Activated T-cell treated with anti-CD3 and anti-CD28 coated beads for 4 hours (primary cell): ENCODE measurements around the gene AUTS2.

ENCODE experiments used
- DNase-seq: peaks from one replicate; pipeline ENCODE4 v3.0.0-alpha.2; 2020

AUTS2 gene

DNA sequence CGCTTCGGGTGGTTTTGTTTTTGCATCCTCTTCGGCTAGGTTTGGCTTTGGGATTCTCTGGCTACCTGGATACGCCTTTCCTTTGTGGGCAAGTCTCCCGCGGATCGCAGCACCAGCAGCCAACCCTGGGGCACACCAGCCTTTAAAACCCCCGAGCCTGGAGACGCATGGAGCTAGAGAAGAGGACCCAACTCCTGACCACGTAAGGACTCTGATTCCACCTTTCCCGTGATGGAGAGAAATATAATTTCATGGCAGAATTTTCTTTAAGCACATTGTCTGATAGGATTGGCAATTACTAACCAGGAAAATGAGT is 998.3 kb downstream of the AUTS2 start:
- no peak for DNase-seq

DNA sequence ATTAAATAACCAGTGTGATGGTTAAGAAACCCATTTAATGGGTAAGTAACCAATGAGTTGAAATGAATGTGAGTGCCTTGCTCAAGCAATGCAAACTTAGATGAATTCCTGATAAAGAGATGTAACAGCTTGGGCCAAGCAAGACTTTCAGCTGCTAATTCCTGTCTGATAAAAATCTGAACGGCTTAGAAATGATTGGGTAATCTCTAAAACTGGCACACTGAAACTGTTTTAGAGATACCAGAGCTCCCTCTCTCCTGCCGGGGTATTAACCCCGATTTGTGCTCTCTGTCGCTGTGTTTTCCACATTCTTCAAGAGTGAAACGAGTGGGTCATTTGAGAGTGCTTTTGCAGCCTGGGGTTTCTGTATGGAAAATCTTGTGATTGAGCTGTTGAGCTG is 998.8 kb downstream of the AUTS2 start:
- DNase-seq, result no peak

DNA sequence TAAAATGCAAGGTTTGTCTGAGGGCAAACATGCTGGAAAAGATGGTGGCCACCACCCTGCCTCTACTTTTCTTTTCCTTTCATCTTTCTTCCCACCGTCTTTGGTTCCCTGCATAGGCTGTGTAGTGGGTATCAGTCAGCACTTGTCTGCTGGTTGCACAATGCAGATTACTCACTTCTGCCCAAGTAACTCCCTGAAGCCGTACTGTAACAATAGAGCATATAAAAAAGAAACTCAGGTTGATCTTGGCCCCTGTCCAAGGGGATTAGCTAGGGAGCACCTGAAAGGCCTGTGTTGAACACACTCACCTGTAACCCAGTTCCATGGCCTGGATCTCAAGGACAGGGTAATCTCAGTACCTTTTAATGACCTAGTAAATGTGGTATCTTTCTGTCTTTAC is 1000.7 kb downstream of the AUTS2 start:
- DNase-seq, result no peak

DNA sequence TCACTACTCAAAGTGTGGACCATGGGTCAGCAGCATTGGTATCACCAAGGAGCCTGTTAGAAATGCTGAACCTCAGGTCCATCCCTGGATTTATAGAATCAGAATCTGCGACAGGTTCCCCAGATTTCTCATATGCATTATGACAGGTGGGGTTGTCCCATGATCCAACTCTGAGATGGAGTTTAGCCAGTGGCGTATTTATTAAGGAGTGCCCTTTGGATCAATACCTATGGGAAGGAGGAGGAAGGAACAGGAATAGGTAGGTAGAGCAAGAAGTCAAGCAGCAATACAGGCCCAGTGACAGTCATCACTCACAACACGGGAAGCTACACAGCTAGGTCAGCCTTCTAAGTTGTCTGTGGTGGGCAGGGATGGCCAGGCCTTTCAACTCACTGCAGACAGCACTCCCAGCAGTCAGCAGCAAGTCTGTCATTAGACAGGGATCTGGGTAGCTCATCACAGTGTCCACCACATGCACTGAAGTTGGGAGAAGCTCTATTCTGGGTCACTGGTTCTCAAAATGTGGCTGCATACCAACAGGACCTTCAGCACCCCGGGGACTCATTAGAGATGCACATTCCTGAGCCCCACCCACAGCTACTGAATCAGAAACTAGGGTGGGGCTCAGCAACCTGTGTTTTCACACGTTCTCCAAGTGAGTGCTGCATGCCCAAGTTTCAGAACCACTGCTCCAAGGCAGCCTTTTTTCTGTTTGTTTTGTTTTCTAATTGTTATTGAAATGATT is 1001.3 kb downstream of the AUTS2 start:
- no peak for DNase-seq

DNA sequence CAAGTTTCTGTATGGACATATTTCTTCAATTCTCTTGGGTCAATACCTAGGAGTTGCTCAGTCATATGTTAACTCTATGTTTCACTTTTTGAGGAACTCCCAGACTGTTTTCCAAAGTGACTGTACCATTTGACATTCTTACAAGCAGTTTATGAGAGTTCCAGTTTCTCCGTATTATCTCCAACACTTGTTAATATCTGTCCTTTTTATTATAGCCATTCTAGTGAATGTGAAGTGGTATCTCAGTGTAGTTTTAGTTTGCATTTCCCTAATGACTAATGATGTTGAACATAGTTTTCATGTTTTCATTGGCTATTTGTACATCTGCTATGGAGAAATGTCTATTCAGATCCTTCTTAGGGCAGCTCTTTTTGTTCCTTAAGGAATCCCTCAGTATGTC is 1002.7 kb downstream of the AUTS2 start:
- no peak for DNase-seq

DNA sequence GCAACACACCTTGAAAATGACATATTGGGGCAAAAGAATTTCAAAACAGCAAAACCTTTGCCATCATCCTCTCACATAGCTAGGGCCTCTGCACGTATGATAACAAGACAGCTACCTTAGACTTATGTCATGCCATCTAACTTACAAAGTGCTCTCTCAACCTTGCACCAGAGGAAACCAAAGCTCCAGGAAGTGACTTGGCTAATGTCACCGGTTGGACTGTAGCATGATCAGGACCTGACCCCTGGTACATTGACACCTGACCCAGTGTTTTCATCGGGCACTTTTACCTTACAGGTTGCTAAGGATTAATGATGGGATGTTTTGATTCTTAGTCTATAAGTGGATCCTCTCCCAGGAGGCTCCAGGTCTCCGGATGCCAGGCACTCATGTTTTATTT is 1003.8 kb downstream of the AUTS2 start:
- no peak for DNase-seq

- DNase-seq, result no peak
These were observed 1009.0 kb downstream of the AUTS2 start for GRCh38 chr7:70607281-70607680.

- DNase-seq, result no peak
These were observed 1009.5 kb downstream of the AUTS2 start for GRCh38 chr7:70607759-70608158.

GRCh38 chr7:70608229-70608628 is 1010.0 kb downstream of the AUTS2 start:
- DNase-seq, result no peak

DNA sequence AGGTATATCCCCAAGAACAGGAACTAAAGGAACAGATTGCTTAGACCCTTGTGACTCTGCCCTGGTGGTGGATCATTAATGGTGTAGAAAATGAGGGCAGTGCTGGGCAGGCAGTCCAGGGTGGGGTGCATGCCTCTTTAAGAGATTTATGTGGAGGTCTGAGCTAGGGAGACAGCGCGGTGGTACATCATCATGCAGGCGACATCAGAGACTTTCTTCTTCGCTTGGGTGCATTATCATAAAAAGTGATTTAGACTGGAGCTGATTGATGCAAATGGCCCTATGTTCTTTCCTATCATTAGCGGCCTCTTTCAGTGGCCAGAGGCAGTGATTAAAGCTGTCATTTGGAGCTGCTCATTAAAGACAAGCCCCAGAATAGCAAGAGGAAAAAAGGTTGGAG is 1014.5 kb downstream of the AUTS2 start:
- no peak for DNase-seq

DNA sequence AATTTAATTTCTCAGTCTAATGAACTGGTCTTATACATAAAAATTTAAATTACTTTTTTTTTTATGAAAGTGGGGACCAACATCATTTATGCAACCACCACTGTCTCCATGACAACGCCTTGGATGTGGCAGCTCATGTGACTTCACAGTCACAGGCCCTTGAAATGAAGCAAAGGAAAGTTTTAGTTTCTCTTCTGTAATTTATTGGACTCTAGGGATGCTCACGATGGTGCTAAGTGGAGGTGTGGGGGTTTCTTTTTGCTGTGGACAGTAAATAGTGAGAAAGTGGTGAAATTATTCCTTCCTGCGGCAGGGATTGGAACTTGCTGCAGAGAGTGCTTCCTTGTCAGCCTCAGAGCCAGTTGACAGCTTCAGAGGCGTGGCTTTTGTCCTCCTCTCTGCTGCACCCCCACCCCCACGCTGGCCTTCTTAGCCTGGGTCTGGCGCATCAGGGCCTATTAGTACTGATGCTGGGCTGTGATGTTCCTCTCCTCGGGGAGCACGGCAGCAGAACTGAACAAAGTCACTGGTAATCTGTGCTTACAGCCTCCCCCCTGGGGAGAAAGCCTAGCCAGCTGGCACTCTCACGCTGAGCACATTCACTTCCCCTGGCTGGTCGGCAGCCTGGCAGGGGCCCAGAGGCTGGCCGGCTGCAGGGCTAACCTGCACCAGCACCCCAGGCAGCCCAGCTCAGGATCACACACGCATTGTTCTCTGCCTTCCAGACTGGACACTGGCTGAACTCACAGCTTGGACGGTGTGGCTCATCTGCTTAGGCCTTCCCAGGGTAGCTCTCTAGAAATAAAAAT is 1016.2 kb downstream of the AUTS2 start:
- DNase-seq, result no peak

GRCh38 chr7:70615066-70615606 is 1016.9 kb downstream of the AUTS2 start:
- DNase-seq, result no peak

DNA sequence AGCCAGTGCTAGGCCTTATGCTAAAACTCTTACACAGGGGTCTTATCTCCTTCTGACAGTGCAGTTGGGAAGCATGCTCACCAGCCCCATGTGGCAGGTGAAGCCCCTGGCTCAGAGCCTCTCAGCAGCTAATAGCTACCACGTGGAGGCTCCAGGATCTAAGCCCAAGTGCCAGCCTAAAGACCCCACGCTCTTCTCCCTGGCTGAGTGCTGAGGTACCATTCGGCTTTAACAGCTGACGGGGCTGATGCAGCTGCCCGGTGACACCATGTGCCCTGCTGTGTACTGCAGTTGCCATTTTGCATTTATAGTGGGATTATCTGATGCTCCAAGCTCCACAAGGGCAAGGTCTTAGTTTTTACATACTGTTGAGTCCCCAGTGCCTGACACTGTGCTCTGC is 1017.9 kb downstream of the AUTS2 start:
- DNase-seq, result no peak

DNA sequence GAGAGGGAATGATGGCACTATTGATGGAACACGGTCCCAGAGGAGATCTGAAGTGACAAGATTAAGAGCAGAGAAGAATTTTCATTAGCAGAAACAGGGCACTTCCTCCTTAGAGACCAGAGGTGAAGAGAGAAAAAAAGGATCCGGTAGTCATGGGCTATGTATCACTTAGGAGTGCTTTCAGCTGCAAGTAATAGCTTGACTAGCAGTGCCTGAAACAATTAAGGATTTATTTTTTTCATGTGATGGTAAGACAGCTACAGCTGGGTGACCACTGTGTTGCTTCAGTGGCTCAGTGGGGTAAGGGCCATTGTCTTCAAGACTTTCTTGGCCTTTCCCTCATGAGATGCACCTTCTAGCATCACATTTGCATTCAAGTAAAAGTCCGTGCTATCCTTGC is 1018.5 kb downstream of the AUTS2 start:
- no peak for DNase-seq

DNA sequence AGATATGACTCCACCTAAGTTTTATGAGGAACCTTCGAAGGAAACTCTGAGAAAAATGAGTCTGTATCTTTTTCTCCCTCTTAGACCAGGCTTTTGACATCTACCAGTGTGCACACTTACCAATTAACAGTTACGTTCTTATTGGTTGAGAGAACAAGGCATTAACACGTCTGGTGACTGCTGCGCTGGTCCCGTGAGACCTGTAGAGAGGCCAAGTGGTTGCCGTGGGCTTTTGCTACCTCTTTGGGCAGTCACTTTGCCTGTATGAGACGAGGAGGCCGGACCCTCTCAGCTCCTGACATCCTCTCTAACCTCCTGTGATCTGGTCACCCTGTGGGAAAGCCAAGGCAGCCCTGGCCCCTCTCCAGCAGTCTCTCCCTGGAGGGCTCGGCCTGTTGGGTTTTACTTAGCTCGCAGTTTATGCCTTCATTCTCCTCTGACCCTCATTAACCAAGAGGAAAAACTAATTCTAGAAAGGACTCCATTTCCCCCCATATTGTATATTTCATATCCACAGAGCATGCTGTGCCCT is 1019.8 kb downstream of the AUTS2 start:
- DNase-seq, result no peak

DNA sequence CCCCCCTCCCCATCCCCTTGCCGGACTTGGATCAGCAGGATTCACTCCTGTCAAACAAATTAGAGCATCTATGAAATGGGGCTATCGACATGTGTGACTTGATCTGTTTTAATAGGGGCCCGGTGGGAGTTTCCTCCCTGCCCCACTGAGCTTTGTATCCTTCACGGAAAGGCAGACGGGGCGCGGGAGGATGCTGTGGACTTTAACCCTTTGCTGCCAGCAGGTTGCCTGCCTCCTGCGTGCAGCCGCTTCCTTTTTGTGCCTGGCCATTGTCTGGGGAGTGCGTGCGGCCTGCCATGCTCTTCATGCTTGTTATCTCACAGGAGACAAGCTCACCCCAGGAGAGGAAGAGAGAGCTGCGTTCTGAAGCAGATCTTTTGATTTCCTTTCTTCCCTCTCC is 1020.9 kb downstream of the AUTS2 start:
- DNase-seq, result no peak

DNA sequence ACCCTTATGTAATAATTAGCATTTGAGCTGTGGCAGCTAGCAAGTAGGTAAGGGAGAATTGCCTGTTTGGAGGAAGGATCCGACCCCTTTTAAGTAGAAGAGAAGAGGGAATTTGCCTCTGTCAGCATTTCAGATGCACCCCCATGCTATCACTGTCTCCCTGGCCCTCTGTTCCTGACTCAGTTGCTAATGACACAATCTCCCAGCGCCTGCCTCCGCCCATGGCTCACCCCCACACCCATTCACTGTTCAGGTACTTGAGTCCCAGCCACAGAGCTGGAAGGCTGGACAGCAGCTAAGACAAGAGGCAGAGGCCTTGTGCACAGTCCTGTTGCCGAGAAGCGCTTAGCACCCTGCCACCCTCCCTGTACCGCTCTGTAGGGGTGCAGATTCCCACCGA is 1021.4 kb downstream of the AUTS2 start:
- DNase-seq, result no peak

DNA sequence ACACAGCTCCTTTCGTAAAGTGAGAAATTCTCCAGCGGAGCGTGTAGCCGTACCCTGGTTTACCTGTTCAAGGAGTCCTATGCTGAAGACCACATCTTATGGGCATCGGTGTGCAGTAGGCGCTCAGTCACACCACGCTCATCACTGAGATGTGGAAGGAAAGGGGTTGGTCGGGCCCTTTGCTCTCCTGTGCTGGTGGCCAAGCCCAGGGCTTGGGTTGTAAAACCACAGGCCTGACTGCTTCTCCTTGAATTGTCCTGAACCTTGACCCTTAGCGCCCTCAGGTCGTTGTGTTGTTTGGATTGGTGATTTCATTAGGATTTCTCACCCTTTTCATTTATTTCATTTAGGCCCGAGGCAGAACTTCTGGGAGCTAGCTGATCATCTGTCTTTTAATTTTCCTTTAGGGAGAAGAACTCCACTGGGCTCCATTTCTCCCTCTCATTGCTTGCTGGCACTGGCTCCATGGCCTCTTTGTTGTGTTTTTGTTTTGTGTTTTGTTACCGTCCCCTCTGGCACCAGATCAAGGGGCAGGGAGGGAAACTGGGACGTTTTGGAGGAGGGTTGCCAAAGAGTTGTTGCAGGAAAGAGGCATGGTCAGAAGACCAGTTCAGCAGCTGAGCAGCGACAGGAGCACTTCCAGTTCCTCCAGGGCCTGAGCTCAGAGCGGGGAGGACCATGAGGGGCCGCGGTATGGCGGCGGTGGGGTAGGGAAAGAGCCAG is 1022.2 kb downstream of the AUTS2 start:
- DNase-seq, result no peak

- no peak for DNase-seq
These were observed 1023.8 kb downstream of the AUTS2 start for GRCh38 chr7:70621954-70622600.

DNA sequence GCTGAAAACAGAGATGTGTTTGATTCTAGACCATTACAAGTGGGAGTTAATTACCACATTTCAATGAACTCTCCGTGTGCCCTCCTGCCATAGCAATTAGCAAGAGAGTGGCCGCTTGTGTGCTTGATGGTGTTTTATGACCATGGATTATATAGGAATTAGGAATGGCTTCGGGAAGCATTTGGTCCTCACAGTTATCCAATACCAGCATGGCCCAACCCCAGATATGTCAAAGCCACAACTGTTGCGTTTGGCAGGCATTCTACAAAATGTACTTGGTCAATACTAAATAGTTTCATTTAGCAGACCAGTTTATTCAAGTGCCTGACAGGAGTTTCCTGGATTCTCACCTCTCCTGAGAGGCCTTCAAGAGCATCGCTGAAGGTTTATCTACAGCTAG is 1024.7 kb downstream of the AUTS2 start:
- DNase-seq, result no peak

- no peak for DNase-seq
These were observed 1026.3 kb downstream of the AUTS2 start for GRCh38 chr7:70624500-70625103.

DNA sequence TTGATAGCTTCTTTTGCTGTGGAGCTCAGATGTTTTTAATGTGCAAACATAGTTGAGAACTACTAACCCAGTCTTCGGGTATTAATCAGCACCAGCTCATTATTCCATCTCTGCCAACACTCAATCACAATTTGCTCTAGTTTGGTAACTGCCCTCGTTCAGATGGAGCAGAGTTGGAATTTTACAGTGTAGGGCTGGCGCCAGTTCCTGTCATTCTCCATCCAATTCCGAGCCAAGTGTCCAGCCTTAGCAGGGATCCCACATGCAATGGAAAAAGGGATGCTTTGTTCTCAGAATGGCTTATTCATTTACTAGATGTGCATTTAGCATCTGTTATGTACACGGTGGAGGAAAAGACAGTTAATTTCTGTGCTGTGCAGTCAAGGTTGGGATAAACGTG is 1029.2 kb downstream of the AUTS2 start:
- no peak for DNase-seq

DNA sequence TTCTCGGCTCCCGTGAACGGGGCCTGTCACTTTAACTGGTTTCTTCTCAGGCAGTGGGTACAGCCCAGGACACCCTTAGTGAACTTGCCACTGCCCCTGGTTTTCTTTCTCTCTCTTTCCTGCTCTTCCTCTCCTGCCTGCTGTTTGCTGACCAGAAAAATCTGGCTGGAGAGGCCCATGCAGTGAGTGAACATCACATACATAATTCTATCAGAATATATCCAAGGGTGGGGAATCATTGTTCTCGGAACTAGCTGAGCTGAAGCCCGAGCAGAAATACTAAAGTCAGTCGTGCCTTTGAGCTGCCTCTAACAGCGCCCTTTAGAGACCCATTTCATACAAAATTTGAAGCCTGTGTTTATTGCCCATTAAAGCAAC is 1032.2 kb downstream of the AUTS2 start:
- DNase-seq, result no peak
